Measurements from ENCODE around the gene RTL10.

The RTL10 gene, protein sequence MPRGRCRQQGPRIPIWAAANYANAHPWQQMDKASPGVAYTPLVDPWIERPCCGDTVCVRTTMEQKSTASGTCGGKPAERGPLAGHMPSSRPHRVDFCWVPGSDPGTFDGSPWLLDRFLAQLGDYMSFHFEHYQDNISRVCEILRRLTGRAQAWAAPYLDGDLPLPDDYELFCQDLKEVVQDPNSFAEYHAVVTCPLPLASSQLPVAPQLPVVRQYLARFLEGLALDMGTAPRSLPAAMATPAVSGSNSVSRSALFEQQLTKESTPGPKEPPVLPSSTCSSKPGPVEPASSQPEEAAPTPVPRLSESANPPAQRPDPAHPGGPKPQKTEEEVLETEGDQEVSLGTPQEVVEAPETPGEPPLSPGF

DNA sequence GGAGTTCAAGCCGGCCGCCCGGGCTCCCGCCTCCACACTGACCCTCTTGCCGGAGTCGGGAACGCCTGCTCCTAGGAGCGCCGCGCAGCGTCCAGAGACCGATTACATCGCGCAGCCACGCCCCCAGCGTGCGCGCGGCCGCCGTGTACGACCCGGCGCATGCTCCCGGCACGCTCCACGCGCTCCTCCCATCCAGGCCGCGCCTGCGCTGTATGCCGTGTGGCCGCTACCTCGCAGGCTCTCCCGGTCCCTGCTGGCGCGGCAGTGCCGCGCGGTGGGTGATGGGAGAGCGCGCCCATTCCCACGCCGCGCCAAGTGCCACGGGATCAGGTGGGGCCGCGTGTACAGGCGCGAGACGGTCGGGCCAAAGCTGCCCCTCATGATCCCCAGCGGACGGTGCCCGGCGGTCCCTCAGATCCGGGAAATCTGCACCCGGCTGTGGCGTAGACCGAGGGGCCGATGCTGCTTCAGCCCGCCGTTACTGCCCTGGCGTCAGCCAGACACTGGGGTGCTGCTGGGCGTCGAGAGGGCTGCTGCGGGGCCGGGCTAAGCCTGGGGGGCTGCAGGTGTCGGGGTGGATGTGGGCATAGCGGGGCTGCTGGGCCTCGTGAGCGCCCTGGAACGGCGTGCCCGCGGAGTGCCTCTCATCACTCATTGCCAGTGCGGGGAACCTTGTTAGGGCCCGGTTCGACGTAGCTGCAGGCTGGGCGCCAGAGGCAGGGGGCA lies at the start of gene RTL10, which contains the start of gene GNB1L:
Gene RTL10 (minus strand): TSS at position 97 of the 726 bp plus-strand sequence. CDS start 2,613 bp downstream, outside the sequence.
Gene GNB1L (minus strand): TSS at position 97 of the 726 bp plus-strand sequence. CDS start 33,519 bp downstream, outside the sequence.
- DNase-seq = peak; percentile 97

DNA sequence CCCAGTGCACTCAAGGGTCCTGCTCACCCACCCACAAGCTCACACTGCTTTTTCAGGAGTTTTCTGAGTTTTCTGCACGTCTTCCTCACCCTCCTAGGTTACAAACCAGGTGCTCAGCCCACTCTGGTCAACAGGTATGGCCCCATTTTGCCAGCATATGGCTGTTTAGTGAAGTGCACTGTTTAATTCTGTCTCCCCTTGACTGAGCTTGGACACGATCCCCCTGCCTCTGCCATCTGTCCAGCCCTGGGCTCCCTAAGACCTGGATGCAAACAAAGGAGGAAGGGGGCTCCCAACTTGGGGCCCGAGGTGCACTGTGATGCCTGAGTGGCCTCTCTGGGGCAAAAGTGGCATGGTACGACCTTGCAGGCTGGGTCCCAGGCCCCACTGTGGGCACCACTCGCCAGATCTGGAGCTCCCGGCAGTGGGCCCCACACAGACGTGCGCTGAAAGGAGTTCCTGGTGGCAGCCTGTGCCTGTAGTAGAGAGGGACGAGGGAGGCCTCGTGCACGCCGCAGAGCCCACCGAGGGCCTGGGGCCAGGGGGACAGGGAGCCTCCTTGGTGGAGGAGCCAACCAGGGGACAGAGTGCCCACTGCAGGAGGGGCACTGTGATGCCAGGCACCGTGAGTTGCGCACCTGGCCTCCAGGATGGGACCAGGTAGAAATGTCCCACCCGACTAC lies 49.6 kb upstream of the RTL10 start:
- no peak for DNase-seq

DNA sequence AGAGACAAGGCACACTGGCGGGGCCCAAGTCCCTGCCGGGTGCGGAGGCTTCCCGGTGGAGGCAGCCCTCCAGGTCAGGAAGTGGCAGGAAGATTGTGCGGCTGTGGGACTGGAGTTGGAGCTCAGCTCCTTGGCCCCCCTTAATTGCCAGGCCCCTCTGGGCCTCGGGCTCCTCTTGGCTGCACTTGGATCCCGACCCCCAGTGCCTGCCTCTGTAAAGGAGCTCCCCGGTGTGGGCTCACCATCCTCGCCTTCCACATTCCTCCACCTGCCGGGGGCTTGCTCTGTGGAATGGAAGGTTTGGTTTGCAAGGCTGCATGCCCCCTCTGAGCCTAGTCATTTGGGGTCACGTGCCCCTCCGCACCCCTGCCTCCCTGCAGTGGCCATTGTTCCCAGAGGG lies 48.8 kb upstream of the RTL10 start:
- DNase-seq = no peak

DNA sequence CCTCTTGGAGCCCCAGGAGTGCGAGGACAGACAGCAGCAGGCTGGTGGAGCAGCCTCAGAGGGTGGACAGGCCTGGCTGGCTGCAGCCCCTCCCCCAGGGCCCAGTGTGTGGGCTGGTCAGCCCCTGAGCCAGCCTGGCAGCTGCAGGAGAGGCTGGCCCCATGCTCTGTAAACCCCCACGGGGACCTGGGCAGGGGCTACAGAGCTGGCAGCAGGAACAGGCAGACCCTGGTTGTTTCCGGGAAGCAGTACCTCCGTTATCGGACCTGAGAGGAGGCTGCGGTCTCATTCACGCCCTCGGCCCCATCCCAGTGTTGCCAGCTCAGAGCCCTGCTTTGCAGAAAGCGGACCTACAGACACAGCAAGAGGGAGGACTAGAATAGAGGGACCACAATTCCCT lies 48.4 kb upstream of the RTL10 start:
- peak; percentile 36 for DNase-seq

DNA sequence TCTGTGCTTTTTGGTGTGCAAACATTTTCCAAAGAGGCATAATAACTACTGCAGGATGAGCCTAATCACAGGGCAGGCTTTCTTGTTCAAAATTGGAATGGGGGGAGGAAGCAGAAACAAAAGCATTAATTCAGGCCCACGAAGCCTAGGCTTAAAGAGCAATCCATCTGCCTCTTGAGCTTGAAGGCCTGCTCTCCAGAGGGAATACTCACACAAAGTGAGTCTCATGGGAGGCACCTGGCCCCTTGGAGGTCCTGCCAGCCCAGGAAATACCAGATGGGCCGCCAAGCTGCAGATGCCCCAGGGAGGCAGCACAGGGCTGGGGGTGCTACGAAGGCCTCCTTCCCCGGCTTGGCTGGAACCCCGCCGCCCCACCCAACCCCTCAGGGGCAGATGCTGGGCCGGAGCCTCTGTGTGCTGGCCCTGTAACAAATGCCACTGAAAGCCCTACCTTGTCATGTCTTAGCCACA lies 47.6 kb upstream of the RTL10 start:
- DNase-seq = peak; percentile 93

DNA sequence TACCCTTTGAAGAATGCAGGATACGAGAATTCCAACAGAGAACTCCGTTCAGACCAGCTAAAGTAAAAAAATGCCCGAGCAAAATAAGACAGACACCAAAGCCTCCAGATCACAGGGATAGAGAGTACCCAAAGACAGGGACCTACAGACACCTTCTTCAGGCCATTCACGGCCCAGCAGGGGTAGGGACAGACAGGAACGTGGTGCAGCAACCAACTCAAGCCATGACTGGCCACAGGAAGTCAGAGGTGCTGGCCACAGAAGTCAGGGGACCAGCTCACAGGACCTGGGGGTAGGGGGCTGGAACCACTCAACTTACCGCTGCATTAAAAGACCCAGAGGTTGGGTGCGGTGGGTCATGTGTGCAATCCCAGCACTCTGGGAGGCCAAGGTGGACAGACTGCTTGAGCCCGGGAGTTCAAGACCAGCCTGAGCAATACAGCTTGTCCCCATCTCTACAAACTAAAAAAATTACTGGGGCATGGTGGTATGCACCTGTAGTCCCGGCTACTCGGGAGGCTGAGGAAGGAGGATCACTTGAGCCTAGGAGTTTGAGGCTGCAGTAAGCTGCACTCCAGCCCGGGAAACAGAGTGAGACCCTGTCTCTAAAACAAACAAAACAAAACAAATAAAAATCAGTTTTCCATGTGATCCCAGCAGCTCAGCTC lies 47.0 kb upstream of the RTL10 start:
- DNase-seq = no peak

DNA sequence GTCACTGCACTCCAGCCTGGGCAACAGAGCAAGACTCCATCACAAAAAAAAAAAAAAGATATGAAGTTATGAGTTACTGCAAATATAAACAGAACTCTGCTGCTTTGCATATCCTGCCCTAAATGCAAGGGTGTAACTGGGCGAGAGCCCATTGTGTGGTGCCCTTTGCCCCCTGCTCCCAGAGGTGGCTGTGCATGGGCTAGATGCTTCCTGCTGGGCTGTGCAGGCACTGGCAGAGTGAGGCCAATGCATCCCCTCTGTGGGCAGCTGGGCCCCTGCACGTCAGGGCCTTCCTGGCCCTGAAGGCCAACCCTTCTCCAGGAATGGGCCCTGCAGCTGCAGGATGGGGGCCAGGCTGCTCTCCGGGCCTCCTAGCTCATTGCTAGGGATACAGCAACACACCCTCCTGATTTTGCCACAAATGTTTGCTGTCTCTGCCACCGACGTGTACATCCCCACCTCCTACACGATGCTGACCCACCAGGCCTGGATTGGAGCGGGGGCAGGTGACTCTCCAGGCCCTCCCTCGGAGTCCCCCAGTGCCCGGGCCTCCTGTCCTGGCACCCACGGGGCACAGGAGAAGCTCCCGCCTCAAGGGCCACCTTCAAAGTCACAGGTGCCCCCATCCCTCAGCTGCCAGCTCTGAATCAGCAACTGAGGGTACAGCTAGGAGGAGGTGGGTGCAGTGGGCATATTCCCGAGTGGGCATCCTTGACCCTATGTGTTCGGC lies 46.2 kb upstream of the RTL10 start:
- DNase-seq = no peak

DNA sequence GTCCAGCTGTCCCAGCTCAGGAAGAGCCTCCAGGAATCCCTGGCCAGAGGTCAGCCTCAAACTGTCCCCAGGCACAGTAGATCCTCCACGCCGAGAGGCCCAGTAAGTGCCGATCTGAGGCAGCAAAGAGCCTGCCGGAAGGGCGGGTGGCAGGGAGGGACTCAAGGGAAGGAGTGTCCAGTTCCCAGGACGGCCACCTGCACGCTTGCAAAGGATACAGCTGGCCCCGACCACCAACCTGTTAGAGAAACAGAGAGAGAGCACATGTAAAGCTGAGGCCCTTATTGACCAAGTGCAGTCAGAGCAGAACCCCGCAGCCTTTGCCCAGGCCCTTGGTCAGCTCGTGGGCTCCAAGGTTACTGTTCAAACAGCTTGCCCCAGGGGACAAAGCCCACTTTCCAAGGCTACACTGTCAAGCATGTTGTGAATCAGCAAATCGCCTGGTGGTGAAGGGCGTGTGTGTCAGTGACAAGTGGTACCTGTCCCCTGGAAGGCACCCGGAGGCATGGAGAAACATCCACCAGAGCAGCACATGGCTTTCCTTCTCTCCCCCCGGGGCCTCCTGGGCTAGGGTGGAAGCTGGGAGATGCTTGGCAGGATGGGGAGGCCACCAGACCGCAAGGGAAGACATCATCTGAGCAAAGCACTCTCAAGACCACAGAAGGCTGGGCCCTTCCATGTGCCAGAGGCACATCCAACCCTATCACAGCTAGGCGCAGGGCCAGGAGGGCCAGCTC lies 44.3 kb upstream of the RTL10 start:
- DNase-seq = no peak

DNA sequence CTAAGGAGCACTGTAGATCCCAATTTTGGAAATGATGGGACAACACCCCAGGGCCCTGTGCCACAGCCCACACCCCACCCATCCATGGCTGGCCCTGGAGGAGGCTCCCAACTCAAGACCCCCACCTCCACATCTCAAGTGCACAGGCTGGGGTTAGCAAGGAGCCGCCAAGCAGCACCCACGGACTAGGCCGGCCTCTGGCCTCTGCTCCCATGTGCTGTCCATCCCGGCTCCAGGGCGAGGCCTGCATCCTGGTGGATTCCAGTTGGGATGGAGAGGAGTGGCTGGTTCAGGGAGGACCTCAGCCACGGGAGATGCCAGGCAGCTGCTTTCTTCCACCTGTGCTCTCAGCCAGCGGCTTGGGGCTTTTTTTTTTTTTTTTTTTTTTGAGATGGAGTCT lies 43.5 kb upstream of the RTL10 start:
- DNase-seq = no peak

DNA sequence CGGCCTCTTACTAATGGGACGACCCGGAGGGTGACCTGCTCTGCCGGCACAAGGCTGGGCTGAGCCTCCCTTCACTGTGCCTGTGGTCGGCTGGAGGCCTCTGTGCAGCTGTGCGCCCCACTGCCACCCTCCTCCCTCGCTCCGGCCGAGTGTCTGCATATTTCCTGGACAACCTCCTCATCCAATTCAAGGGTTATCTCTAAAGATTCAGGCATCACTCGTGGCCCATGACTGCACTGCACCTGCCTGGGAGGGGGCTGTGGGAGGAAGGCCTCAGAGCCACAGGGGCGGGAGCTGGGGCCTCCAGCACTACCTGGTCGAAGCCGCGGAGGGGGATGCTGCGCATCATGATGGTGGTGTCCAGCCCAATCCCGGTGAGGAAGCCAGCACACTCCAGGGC lies 43.1 kb upstream of the RTL10 start:
- DNase-seq = no peak

DNA sequence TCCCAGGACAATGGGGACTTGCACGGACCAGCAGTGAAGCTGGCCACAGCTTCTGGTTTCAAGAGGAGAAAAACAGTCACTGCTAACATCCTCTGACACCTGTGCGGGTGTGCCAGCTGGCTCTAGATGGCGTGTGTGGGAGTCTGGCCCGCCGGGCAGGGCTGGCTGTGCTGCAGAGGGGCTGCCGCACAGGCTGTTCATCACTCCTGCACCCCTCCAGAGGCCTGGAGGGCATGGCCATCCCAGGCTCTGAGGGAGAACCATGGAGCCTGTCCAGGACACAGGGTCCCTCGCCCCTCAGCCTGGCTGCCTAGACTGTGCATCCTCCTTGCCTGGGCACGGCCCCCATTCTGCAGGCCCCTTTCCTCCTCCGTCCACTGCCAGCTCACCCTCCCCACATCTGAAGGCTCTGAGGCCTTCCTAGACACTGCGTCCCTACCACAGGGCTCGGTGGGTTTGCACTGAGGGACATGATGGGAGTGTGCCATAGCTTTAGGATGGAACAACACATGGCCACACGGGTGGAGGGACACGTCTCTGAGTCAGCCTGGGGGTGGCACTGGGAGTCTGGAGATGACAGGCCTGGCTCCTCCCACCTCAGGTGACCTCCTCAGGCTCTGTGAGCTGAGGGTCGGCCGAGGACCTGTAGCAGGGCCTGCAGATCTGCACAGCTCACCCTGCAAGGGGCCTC lies 42.1 kb upstream of the RTL10 start:
- DNase-seq = no peak

DNA sequence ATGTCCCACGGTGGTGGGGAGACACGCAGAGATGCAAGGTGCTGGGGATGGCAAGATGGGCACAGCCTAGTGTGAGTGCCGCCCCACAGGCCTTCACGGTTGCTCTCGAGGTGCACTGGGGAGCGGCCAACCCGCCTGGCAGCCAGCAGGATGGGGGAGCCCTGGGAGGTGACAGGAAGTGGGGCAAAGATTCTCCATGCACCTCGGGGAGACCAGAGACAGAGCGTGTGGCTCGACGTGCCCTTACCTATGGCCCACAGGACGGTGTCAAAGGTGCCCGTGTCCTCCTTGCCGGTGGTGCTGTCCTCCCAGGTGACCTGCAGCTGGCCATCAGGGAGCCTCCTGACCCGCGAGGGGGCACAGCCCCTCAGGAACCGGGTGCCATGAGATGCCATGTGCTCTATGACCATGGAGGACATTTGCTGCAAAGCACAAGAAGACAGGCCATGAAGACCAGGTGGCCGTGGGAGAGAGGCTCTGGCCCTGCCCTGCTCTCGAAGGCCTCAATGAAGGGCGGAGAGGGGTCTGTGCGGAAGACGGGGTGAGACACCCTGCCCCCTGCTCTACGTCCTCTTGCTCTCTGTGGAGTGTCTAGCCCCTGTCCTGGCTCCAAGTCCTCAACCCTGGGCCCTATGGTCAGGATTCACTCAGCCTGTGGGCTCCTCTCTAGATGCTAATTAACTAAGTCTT lies 40.6 kb upstream of the RTL10 start:
- DNase-seq = no peak

DNA sequence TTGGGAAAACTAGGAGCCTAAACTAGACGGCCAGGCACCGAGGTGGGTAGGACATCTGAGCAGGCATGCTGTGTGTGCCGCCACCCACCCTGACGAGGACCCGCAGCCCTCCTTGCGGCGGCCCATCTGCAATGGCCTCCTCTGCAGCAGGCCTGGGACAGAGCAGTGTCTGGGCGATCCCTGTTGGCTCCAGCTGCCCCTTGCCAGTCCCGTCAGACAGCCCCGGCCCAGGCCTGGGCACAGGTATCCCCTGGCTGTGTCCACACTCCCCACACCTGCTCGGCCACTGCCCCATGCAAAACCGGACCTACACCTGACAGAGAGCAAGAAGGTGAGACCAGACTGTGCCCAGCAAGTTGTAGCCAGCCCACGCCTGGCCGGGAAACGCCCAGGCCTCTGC lies 38.7 kb upstream of the RTL10 start:
- no peak for DNase-seq

DNA sequence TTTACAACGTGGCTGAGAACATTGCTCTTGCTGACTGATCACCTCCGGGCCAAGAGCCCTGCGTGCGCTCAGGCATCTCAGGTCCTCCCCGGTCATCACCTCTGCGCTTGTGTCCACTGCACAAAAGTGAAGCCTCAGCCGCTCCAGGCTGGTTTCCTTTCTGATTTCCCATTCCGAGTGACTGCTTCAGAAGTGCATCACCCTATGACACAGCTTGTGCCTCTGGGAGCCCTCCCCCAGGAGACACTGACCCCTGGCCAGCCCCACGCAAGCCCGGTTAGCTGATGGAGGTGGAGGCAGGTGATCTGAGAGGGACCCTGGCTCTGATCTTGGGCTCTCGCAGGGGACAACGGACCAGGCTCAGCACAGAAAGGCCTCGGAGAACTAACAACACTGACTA lies 38.3 kb upstream of the RTL10 start:
- no peak for DNase-seq

DNA sequence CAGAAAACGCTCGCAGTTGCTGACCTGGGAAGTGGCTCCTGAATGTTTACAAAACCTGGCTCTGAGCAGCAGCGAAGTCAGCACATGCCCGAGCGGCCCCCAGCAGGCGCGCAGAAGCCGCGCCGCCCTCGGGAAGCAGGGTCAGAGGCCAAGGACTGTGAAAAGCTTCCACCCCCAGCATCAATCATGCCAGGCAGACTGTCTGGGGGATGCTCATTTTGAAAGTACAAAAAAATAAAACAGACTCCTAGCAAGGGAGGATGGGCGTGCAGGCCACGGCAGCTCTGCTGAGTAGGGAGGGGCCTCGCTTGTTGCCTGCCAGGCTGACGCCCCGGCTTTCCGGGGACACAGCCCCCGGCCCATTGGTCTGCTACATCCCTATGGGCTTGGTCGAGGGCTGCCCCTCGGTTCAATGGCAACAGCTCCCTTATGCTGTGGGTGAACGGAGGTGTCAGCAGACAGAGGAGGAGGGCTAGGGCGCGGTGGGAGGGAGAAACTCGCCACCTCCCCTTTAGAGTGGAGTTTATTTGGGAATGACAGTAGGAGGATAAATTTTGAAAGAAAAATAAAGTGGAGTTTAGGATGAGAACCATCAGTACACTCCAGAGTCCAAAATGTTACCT lies 37.7 kb upstream of the RTL10 start:
- DNase-seq = no peak

DNA sequence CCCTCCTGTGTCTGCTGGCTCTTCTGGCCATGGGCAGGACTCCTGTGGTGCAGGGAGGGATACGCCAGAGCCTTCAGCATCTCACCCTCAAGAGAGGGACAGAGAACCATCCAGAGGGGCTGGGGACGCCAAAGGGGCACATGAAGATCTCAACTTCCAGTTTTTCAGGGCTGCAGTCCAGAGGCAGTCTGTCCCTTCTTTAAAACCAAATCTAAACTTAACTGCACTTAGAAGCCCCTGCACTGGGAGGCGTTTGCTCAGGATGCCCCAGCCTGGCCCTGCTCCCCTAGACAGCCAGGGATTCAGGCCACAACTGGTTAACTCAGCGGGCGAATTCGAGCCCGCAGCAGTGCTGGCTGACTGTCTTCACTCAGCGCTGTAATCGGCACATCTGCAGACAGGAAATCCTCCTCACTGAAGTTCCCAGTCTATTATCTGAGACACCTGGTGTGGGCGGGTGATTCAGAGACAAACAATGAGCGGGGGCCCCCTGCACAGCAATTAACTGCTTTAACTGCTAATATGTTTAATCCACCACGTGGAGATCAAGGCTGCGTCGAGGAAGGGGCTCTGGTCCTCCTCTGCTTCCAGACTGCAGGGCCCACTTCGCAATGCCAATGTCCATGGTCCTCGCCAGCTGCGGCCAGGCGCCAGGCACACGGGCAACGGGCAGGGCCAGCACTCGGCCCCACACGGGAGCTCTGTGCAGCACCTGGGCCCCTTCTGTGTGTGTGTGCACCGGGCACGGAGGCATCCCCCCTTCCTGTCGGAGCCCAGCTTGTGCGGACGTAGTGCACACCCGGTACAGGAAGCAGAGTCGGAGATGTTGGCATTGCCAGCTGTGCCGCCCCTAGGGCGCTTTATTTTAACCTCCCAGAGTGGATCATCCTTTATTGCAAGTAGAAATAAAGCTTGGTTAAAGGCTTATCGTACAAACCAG lies 36.9 kb upstream of the RTL10 start:
- peak; percentile 97 for DNase-seq

DNA sequence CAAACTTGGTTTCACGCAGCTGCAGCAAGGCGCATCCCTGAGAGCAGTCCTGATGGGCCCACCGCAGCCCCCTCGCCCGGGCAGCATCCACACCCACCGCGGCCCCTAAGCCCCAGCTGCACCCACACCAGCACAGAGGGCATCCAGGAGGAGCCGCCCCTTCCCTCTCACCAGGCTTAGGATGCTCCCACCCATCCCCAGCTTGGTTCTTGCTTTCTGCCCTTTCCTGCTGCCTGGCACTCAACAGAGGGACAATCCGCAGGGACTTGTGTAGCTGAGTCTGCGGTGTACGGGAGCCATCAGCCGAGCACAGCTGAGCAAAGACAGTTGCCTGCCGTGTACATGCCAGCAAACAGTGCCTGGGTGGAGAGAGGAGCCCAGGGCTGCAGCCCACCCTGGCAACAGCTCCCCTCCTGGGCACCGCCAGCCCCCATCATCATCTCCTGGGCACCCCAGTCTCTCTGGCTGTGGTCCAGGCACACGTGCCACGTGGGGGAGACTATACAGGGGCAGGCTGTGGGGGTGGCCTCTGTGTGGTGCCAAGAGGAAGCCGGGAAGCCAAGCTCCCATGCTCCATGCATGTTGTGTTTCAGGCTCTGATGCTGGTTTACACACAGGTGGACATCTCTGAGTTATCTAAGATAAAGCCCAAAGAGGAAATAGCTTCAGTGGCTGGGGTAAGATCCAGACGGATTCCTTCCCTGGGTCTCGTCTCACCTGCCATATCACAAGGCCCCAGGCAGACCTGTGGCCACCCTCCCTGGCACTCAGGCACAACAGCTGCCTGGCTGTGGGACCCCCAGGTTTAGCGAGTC lies 36.0 kb upstream of the RTL10 start:
- DNase-seq = no peak

DNA sequence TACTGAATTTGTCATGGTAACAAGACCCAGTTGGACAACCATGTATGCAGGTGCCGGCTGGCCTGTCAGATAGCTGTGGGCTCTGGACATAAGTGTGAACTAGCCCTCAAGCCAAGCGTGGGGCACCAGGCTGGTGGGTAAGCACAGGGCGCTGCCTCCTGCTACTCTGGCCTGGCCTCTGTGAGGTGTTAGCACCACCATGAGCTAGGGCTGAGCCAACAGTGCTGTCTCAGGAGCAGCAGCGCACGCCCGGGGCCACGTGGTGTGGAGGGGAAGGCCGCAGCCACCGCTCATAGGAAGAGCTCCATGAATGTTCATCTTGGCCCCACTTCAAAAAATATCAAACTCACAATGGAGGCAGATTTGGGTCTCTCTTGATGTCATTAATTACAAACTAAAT lies 35.3 kb upstream of the RTL10 start:
- DNase-seq = no peak

Data from NCI-H82 (cell line).